Liver (tissue), 9 donors: Measurements from ENCODE around the gene SLC6A18. TPM values are rescaled to one million over a fixed set of nuclear protein-coding genes. Genes with fewer than 3 reads are reported as not detected.

Source experiments
- DNase-seq: peaks from one replicate; pipeline ENCODE4 v3.0.0-alpha.2; 2017; ENCODE audit warnings: low spot score
- H3K27ac ChIP-seq, 2 donors: one replicate each; pipeline ENCODE4 v1.7.0; 2013; ENCODE audit warnings: inconsistent platforms in 2 of 2, low read length in 2 of 2, control low read depth in 1 of 2, low read depth in 1 of 2, mild to moderate bottlenecking in 1 of 2
- H3K27me3 ChIP-seq, 4 donors: one replicate each; pipeline versions ENCODE4 v1.6.1 to v1.7.0; 2013; ENCODE audit warnings: low read length in 3 of 4, inconsistent platforms in 1 of 4, mild to moderate bottlenecking in 1 of 4, moderate library complexity in 1 of 4; ENCODE audit not compliant: control insufficient read depth in 4 of 4, insufficient read depth in 4 of 4
- H3K36me3 ChIP-seq, 4 donors: one replicate each; pipeline versions ENCODE4 v1.6.1 to v1.7.0; 2013; ENCODE audit warnings: low read length in 3 of 4, mild to moderate bottlenecking in 3 of 4, low read depth in 1 of 4, moderate library complexity in 1 of 4; ENCODE audit not compliant: control insufficient read depth in 4 of 4, insufficient read depth in 3 of 4
- H3K4me1 ChIP-seq, 4 donors: one replicate each; pipeline versions ENCODE4 v1.6.1 to v1.7.0; 2013; ENCODE audit warnings: low read length in 3 of 4, mild to moderate bottlenecking in 3 of 4, moderate library complexity in 1 of 4; ENCODE audit not compliant: control insufficient read depth in 4 of 4, insufficient read depth in 4 of 4
- H3K4me3 ChIP-seq, 3 donors: one replicate each; pipeline versions ENCODE4 v1.6.1 to v1.7.0; 2013; ENCODE audit warnings: low read length in 3 of 3, control low read depth in 1 of 3, low read depth in 1 of 3, mild to moderate bottlenecking in 1 of 3
- H3K9ac ChIP-seq, 2 donors: one replicate each; pipeline ENCODE4 v1.7.0; 2013; ENCODE audit warnings: low read length in 2 of 2, mild to moderate bottlenecking in 2 of 2, moderate library complexity in 2 of 2, control low read depth in 1 of 2, low read depth in 1 of 2
- H3K9me3 ChIP-seq, 4 donors: one replicate each; pipeline versions ENCODE4 v1.6.1 to v1.7.0; 2013; ENCODE audit warnings: low read length in 3 of 4; ENCODE audit not compliant: control insufficient read depth in 4 of 4
- EGR1 ChIP-seq, 2 donors: IDR thresholded peaks; 2 replicates each; pipeline ENCODE4 v1.6.1; 2016 to 2018; ENCODE audit warnings: antibody characterized with exemption in 2 of 2, low read depth in 2 of 2
- FOXA1 ChIP-seq: IDR thresholded peaks from 2 replicates; pipeline ENCODE4 v1.6.1; 2016; ENCODE audit warnings: antibody characterized with exemption
- FOXA2 ChIP-seq: IDR thresholded peaks from 2 replicates; pipeline ENCODE4 v1.6.1; 2016; ENCODE audit warnings: antibody characterized with exemption
- GABPA ChIP-seq, 2 donors: IDR thresholded peaks in 1 of 2; conservative IDR thresholded peaks in 1 of 2; 2 replicates each; pipeline ENCODE4 v1.6.1; 2016; ENCODE audit warnings: antibody characterized with exemption in 2 of 2, mild to moderate bottlenecking in 1 of 2, moderate library complexity in 1 of 2
- HNF4A ChIP-seq, 2 donors: conservative IDR thresholded peaks; 2 replicates each; pipeline ENCODE4 v1.6.1; 2016; ENCODE audit warnings: antibody characterized with exemption in 2 of 2, mild to moderate bottlenecking in 2 of 2
- HNF4G ChIP-seq: IDR thresholded peaks from 2 replicates; pipeline ENCODE4 v1.6.1; 2016; ENCODE audit warnings: antibody characterized with exemption
- NR2F2 ChIP-seq: IDR thresholded peaks from 2 replicates; pipeline ENCODE4 v1.6.1; 2016; ENCODE audit warnings: antibody characterized with exemption
- RAD21 ChIP-seq, 2 donors: IDR thresholded peaks; 2 replicates each; pipeline ENCODE4 v1.6.1; 2016; ENCODE audit warnings: antibody characterized with exemption in 2 of 2, mild to moderate bottlenecking in 2 of 2
- RXRA ChIP-seq, 2 donors: IDR thresholded peaks; 2 replicates each; pipeline ENCODE4 v1.6.1; 2017 to 2018; ENCODE audit warnings: antibody characterized with exemption in 2 of 2, mild to moderate bottlenecking in 1 of 2
- TAF1 ChIP-seq: conservative IDR thresholded peaks from 2 replicates; pipeline ENCODE4 v1.6.1; 2016; ENCODE audit warnings: antibody characterized with exemption, mild to moderate bottlenecking
- WGBS: extraction: QIAGEN DNeasy Blood & Tissue Kit; methylation state at CpG from one replicate; pipeline ENCODE4 v1.1.7; 2013; 5-methylcytosine and 5-hydroxymethylcytosine counted together
- polyA plus RNA-seq, 2 donors: library from polyadenylated mRNA; stranded (reverse) in 1 of 2; unstranded in 1 of 2; fragments of 200-250 nt in 1 of 2; fragments of >200 nt in 1 of 2; fragmentation: Nextera tagmentation in 1 of 2; extraction: Ambion mirVana in 1 of 2; gene quantifications; one replicate each; pipeline versions ENCODE4 v1.2.1 to v1.2.3, GENCODE V29; 2013 to 2015
- total RNA-seq, 2 donors: library from RNA; depleted of rRNA; stranded (reverse); fragments of >200 nt; gene quantifications; one replicate each; pipeline ENCODE4 v1.2.3, GENCODE V29; 2014
- TF ChIP-seq, protein P1 (sequence below): IDR thresholded peaks from 2 replicates; pipeline ENCODE4 v1.6.1; 2016; ENCODE audit warnings: antibody characterized with exemption
- TF ChIP-seq, protein P2 (sequence below): fragments of 150-350 bp; IDR thresholded peaks from 2 replicates; pipeline ENCODE4 v1.5.1; 2017; ENCODE audit warnings: improper control_type of control experiment, low read depth, low read length; ENCODE audit not compliant: missing input control
- TF ChIP-seq, protein P3 (sequence below): IDR thresholded peaks from 2 replicates; pipeline ENCODE4 v1.6.1; 2016; ENCODE audit warnings: antibody characterized with exemption
- TF ChIP-seq, protein P4 (sequence below): IDR thresholded peaks from 2 replicates; pipeline ENCODE4 v1.6.1; 2016; ENCODE audit warnings: antibody characterized with exemption, mild to moderate bottlenecking
- TF ChIP-seq, protein P5 (sequence below): IDR thresholded peaks from 2 replicates; pipeline ENCODE4 v1.6.1; 2016; ENCODE audit warnings: antibody characterized with exemption
- donor health status: healthy.
- donor health status: healthy.
- donor health status: healthy.
- donor health status: healthy.
- donor health status: healthy.

SLC6A18 gene
- total and polyA plus RNA-seq, 4 donors: not detected

DNA sequence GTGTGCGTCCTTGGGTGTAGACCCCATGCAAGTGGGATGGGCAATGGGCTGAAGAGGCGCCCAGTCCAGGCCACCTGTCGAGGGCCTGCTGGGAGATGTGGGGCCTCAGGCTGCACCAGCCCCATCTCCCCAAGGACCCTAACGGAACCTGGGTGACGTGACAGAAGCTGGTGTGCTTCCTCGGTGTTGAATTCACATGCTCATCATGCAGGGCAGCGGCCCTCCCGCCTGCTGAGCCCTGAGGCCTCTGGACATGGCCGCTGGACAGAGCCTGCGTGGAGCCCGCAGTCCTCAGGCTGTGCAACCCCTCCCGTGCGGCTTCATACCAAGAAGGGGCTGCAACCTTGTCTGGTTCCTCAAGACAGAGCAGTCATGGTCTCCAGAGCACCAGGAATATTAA is 42.9 kb downstream of the SLC6A18 start:
- Histone ChIP-seq H3K36me3 (no peaks in the 10 kb centered on the region), H3K4me3 (no peak overlapping the region), H3K27ac (no peak overlapping the region), H3K4me1 (no peaks in the 10 kb centered on the region), H3K27me3 (no peaks in the 10 kb centered on the region), H3K9me3 (no peaks in the 10 kb centered on the region), H3K9ac (no peak overlapping the region)
- no peak for DNase-seq
- 96% methylated on average over 13 of the region's 13 CpGs for WGBS
- no peak for TF ChIP-seq GABPA (IDR thresholded peaks at IDR 0.05 in 1 of 2, conservative IDR thresholded peaks at IDR 0.05 in 1 of 2)
- no peak for TF ChIP-seq NR2F2
- TF ChIP-seq, protein P1, sequence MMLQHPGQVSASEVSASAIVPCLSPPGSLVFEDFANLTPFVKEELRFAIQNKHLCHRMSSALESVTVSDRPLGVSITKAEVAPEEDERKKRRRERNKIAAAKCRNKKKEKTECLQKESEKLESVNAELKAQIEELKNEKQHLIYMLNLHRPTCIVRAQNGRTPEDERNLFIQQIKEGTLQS: no peak
- no peak for TF ChIP-seq RAD21 (IDR thresholded peaks at IDR 0.05)
- TF ChIP-seq, protein P2, sequence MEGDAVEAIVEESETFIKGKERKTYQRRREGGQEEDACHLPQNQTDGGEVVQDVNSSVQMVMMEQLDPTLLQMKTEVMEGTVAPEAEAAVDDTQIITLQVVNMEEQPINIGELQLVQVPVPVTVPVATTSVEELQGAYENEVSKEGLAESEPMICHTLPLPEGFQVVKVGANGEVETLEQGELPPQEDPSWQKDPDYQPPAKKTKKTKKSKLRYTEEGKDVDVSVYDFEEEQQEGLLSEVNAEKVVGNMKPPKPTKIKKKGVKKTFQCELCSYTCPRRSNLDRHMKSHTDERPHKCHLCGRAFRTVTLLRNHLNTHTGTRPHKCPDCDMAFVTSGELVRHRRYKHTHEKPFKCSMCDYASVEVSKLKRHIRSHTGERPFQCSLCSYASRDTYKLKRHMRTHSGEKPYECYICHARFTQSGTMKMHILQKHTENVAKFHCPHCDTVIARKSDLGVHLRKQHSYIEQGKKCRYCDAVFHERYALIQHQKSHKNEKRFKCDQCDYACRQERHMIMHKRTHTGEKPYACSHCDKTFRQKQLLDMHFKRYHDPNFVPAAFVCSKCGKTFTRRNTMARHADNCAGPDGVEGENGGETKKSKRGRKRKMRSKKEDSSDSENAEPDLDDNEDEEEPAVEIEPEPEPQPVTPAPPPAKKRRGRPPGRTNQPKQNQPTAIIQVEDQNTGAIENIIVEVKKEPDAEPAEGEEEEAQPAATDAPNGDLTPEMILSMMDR: no peak
- TF ChIP-seq RXRA (IDR thresholded peaks at IDR 0.05): no peak
- TF ChIP-seq EGR1 (IDR thresholded peaks at IDR 0.05; ENCODE audit: low read depth in 2 of 2): no peak
- no peak for TF ChIP-seq FOXA1
- TF ChIP-seq, protein P3, sequence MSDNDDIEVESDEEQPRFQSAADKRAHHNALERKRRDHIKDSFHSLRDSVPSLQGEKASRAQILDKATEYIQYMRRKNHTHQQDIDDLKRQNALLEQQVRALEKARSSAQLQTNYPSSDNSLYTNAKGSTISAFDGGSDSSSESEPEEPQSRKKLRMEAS: no peak
- no peak for TF ChIP-seq HNF4G

DNA sequence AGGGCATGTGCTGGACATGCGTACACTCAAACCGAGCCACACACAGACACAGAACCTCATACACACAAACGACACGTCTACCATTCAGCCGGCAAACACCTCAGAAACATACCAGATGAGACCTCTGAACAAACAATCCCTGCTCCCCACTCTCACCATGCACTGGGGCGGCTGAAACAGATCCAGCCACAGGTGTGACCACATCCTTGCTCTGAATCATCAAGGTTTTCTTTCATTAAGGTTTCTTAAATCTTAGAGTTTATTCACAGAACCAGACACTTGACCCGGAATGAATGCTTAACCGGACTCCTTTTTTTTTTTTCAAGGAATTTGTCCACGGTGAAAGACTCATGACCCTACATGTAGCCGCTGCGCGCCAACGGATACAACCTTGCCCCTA is 43.5 kb downstream of the SLC6A18 start:
- WGBS: 87% methylated on average over 13 of the region's 13 CpGs
- Histone ChIP-seq H3K9ac (no peak overlapping the region), H3K27me3 (no peaks in the 10 kb centered on the region)

More for the DNA sequence above, 43.5 kb downstream of the SLC6A18 start:
- H3K4me3 ChIP-seq: no peak overlapping the region
- DNase-seq: no peak
- no peaks in the 10 kb centered on the region for H3K36me3 ChIP-seq
- no peak for TF ChIP-seq RAD21 (IDR thresholded peaks at IDR 0.05)
- TF ChIP-seq, protein P4, sequence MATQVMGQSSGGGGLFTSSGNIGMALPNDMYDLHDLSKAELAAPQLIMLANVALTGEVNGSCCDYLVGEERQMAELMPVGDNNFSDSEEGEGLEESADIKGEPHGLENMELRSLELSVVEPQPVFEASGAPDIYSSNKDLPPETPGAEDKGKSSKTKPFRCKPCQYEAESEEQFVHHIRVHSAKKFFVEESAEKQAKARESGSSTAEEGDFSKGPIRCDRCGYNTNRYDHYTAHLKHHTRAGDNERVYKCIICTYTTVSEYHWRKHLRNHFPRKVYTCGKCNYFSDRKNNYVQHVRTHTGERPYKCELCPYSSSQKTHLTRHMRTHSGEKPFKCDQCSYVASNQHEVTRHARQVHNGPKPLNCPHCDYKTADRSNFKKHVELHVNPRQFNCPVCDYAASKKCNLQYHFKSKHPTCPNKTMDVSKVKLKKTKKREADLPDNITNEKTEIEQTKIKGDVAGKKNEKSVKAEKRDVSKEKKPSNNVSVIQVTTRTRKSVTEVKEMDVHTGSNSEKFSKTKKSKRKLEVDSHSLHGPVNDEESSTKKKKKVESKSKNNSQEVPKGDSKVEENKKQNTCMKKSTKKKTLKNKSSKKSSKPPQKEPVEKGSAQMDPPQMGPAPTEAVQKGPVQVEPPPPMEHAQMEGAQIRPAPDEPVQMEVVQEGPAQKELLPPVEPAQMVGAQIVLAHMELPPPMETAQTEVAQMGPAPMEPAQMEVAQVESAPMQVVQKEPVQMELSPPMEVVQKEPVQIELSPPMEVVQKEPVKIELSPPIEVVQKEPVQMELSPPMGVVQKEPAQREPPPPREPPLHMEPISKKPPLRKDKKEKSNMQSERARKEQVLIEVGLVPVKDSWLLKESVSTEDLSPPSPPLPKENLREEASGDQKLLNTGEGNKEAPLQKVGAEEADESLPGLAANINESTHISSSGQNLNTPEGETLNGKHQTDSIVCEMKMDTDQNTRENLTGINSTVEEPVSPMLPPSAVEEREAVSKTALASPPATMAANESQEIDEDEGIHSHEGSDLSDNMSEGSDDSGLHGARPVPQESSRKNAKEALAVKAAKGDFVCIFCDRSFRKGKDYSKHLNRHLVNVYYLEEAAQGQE: no peak
- no peak for TF ChIP-seq FOXA2
- TF ChIP-seq HNF4G: no peak
- TF ChIP-seq, protein P1: no peak
- TF ChIP-seq, protein P5, sequence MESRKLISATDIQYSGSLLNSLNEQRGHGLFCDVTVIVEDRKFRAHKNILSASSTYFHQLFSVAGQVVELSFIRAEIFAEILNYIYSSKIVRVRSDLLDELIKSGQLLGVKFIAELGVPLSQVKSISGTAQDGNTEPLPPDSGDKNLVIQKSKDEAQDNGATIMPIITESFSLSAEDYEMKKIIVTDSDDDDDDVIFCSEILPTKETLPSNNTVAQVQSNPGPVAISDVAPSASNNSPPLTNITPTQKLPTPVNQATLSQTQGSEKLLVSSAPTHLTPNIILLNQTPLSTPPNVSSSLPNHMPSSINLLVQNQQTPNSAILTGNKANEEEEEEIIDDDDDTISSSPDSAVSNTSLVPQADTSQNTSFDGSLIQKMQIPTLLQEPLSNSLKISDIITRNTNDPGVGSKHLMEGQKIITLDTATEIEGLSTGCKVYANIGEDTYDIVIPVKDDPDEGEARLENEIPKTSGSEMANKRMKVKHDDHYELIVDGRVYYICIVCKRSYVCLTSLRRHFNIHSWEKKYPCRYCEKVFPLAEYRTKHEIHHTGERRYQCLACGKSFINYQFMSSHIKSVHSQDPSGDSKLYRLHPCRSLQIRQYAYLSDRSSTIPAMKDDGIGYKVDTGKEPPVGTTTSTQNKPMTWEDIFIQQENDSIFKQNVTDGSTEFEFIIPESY: no peak
- no peak for TF ChIP-seq RXRA (IDR thresholded peaks at IDR 0.05)
- TF ChIP-seq FOXA1: no peak
- no peak for TF ChIP-seq HNF4A (conservative IDR thresholded peaks at IDR 0.05)
- TF ChIP-seq EGR1 (IDR thresholded peaks at IDR 0.05; ENCODE audit: low read depth in 2 of 2): no peak
- TF ChIP-seq TAF1: no peak
- no peaks in the 10 kb centered on the region for H3K9me3 ChIP-seq
- no peaks in the 10 kb centered on the region for H3K4me1 ChIP-seq
- no peak overlapping the region for H3K27ac ChIP-seq
